Measurements from ENCODE around the gene NDUFB2. TPM values are rescaled to one million over a fixed set of nuclear protein-coding genes. Genes with fewer than 3 reads are reported as not detected.

NDUFB2 gene
- total RNA-seq, 1 experiment from 2014 or later = 152 TPM

GRCh38 chr7:140680886-140681285 is 15.6 kb upstream of the NDUFB2 start:
- ChIA-PET CTCF (interaction anchor here (1.0 to 2.3 kb wide), 2 partner anchors 9 to 11 kb away, joined by 5 to 6 read pairs; no protein-coding TSS in a partner anchor), POLR2A (no interaction called here)
- peak overlapping the region; percentile 70; the same call in 1 of the 2 replicates for H3K27ac Mint-ChIP-seq
- DNase-seq (ENCODE audit: low spot score) = no peak
- no peaks in the 10 kb centered on the region for H3K27me3 Mint-ChIP-seq (ENCODE audit: low read depth)
- no peak for ATAC-seq
- H3K36me3 Mint-ChIP-seq = peaks cover 12% of the 10 kb centered on the region
- TF ChIP-seq ZBTB21 (CRISPR knock-in tag; IDR thresholded peaks at IDR 0.05; ENCODE audit: borderline replicate concordance) (no peak), ZNF317 (CRISPR knock-in tag; IDR thresholded peaks at IDR 0.05; ENCODE audit: borderline replicate concordance, low read depth) (no peak), TEAD1 (CRISPR knock-in tag; IDR thresholded peaks at IDR 0.05) (no peak), HMGA2 (CRISPR knock-in tag; IDR thresholded peaks at IDR 0.05) (no peak), CTCF (IDR thresholded peaks at IDR 0.05) (no peak), ZSCAN18 (CRISPR knock-in tag; IDR thresholded peaks at IDR 0.05) (no peak), EMX1 (CRISPR knock-in tag; IDR thresholded peaks at IDR 0.05) (no peak), ZNF121 (CRISPR knock-in tag; IDR thresholded peaks at IDR 0.05) (no peak), FOXK1 (CRISPR knock-in tag; IDR thresholded peaks at IDR 0.05) (no peak)
- no peaks in the 10 kb centered on the region for H3K4me1 Mint-ChIP-seq
- H3K9me3 Mint-ChIP-seq = no peaks in the 10 kb centered on the region
- H3K4me3 Mint-ChIP-seq = no peak overlapping the region

- no peaks in the 10 kb centered on the region for H3K27me3 Mint-ChIP-seq (ENCODE audit: low read depth)
- CTCF ChIA-PET = no interaction called here
- H3K36me3 Mint-ChIP-seq = peaks cover 12% of the 10 kb centered on the region
- no peaks in the 10 kb centered on the region for H3K4me1 Mint-ChIP-seq
- H3K4me3 Mint-ChIP-seq = no peak overlapping the region
- POLR2A ChIA-PET = no interaction called here
- ATAC-seq (no peak), DNase-seq (ENCODE audit: low spot score) (no peak)
- H3K27ac Mint-ChIP-seq = no peak overlapping the region
- TF ChIP-seq OVOL2 (CRISPR knock-in tag; IDR thresholded peaks at IDR 0.05; ENCODE audit: borderline replicate concordance) = no peak
- TF ChIP-seq ZNF232 (CRISPR knock-in tag; IDR thresholded peaks at IDR 0.05) = no peak
- TF ChIP-seq CREB1 (CRISPR knock-in tag; IDR thresholded peaks at IDR 0.05) = no peak
- TF ChIP-seq NFATC4 (CRISPR knock-in tag; IDR thresholded peaks at IDR 0.05) = no peak
- TF ChIP-seq FOXJ3 (CRISPR knock-in tag; IDR thresholded peaks at IDR 0.05; ENCODE audit: borderline replicate concordance) = no peak
- no peak for TF ChIP-seq ZNF396 (CRISPR knock-in tag; IDR thresholded peaks at IDR 0.05; ENCODE audit: borderline replicate concordance)
- no peak for TF ChIP-seq TEAD4 (CRISPR knock-in tag; IDR thresholded peaks at IDR 0.05)
- H3K9me3 Mint-ChIP-seq = no peaks in the 10 kb centered on the region
These were observed 14.7 kb upstream of the NDUFB2 start for GRCh38 chr7:140681766-140682165.

GRCh38 chr7:140683657-140684056 is 12.9 kb upstream of the NDUFB2 start:
- ATAC-seq (no peak), DNase-seq (ENCODE audit: low spot score) (no peak)
- Mint-ChIP-seq H3K4me1 (no peaks in the 10 kb centered on the region), H3K27ac (no peak overlapping the region), H3K9me3 (no peaks in the 10 kb centered on the region), H3K36me3 (peaks cover 12% of the 10 kb centered on the region), H3K27me3 (ENCODE audit: low read depth) (no peaks in the 10 kb centered on the region), H3K4me3 (no peak overlapping the region)
- ChIA-PET CTCF (interaction anchor here (0.9 kb wide), 1 partner anchor 43 kb away, joined by 3 read pairs; no protein-coding TSS in a partner anchor), POLR2A (no interaction called here)
- no peak for TF ChIP-seq ATF1 (CRISPR knock-in tag; IDR thresholded peaks at IDR 0.05)
- TF ChIP-seq CTCF (IDR thresholded peaks at IDR 0.05) = no peak
- no peak for TF ChIP-seq FOXK1 (CRISPR knock-in tag; IDR thresholded peaks at IDR 0.05)
- no peak for TF ChIP-seq MLX (CRISPR knock-in tag; IDR thresholded peaks at IDR 0.05)
- no peak for TF ChIP-seq ETV6 (CRISPR knock-in tag; IDR thresholded peaks at IDR 0.05)
- TF ChIP-seq SMAD3 (CRISPR knock-in tag; IDR thresholded peaks at IDR 0.05; ENCODE audit: borderline replicate concordance) = no peak
- no peak for TF ChIP-seq OVOL2 (CRISPR knock-in tag; IDR thresholded peaks at IDR 0.05; ENCODE audit: borderline replicate concordance)
- no peak for TF ChIP-seq ATF6 (CRISPR knock-in tag; IDR thresholded peaks at IDR 0.05)
- no peak for TF ChIP-seq ATF2 (CRISPR knock-in tag; IDR thresholded peaks at IDR 0.05; ENCODE audit: borderline replicate concordance, low read depth)

Data from WTC11 (cell line).